Globus pallidus (tissue), 1 donor: ENCODE results near the gene PCED1B.
"Not testable (repeated sequence)": the region's sequence is repeated elsewhere in the genome, so short reads cannot be mapped to it uniquely, and the experiment has no call there.

Source experiments
- DNase-seq: peaks from one replicate; pipeline ENCODE4 v3.0.0-alpha.2; 2015; ENCODE audit warnings: low spot score

Gene PCED1B

GRCh38 chr12:47164724-47165439, 85.5 kb downstream of the PCED1B start:
- DNase-seq = no peak

GRCh38 chr12:47165934-47166333, 86.5 kb downstream of the PCED1B start:
- DNase-seq = no peak

- no peak for DNase-seq
Observed at GRCh38 chr12:47166365-47166764, 86.9 kb downstream of the PCED1B start.

- DNase-seq = not testable (repeated sequence)
Observed at GRCh38 chr12:47170281-47170680, 90.9 kb downstream of the PCED1B start.

GRCh38 chr12:47178014-47178413, 98.6 kb downstream of the PCED1B start:
- no peak for DNase-seq

GRCh38 chr12:47182164-47182938, 102.9 kb downstream of the PCED1B start:
- not testable (repeated sequence) for DNase-seq

GRCh38 chr12:47184229-47184628, 104.8 kb downstream of the PCED1B start:
- no peak for DNase-seq

GRCh38 chr12:47184813-47185212, 105.4 kb downstream of the PCED1B start:
- no peak for DNase-seq

GRCh38 chr12:47186246-47186645, 106.8 kb downstream of the PCED1B start:
- no peak for DNase-seq

GRCh38 chr12:47188576-47189441, 109.4 kb downstream of the PCED1B start:
- no peak for DNase-seq

GRCh38 chr12:47189728-47190127, 110.3 kb downstream of the PCED1B start:
- DNase-seq = no peak

GRCh38 chr12:47190271-47190750, 110.9 kb downstream of the PCED1B start:
- no peak for DNase-seq

- DNase-seq = no peak
Observed at GRCh38 chr12:47190905-47191304, 111.5 kb downstream of the PCED1B start.

GRCh38 chr12:47192051-47192450, 112.6 kb downstream of the PCED1B start:
- no peak for DNase-seq

- DNase-seq = no peak
Observed at GRCh38 chr12:47193066-47193465, 113.6 kb downstream of the PCED1B start.

GRCh38 chr12:47194501-47194900, 115.1 kb downstream of the PCED1B start:
- no peak for DNase-seq

- no peak for DNase-seq
Observed at GRCh38 chr12:47200446-47200845, 121.0 kb downstream of the PCED1B start.

- DNase-seq = not testable (repeated sequence)
Observed at GRCh38 chr12:47201190-47201589, 121.8 kb downstream of the PCED1B start.

- no peak for DNase-seq
Observed at GRCh38 chr12:47202176-47202575, 122.8 kb downstream of the PCED1B start.

GRCh38 chr12:47205532-47206449, 126.4 kb downstream of the PCED1B start:
- DNase-seq = no peak
